ENCODE measurements around the gene DLG1.

The DLG1 gene

DNA sequence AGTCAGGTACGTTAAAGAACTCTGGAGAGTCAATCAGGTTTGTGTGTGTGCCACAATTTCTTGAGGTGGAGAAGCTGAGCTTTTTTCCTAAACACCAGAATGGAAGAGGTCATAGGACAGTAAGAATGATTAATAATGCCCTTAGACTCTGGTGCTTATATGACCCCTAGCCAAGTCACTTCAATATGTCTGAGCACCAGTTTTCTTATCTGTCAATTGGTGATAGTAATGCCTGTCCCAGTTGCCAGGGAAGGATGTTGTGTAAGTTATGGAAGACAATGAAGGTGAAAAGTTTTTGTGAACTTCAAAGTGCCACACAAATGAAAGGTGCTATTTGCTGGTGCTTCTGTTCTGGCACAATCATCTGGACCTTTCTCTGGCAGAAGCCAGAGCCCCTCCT lies 22.2 kb upstream of the DLG1 start:
- H3K27ac ChIP-seq = no peak overlapping the region
- DNase-seq (ENCODE audit: low read depth, low spot score) = no peak

DNA sequence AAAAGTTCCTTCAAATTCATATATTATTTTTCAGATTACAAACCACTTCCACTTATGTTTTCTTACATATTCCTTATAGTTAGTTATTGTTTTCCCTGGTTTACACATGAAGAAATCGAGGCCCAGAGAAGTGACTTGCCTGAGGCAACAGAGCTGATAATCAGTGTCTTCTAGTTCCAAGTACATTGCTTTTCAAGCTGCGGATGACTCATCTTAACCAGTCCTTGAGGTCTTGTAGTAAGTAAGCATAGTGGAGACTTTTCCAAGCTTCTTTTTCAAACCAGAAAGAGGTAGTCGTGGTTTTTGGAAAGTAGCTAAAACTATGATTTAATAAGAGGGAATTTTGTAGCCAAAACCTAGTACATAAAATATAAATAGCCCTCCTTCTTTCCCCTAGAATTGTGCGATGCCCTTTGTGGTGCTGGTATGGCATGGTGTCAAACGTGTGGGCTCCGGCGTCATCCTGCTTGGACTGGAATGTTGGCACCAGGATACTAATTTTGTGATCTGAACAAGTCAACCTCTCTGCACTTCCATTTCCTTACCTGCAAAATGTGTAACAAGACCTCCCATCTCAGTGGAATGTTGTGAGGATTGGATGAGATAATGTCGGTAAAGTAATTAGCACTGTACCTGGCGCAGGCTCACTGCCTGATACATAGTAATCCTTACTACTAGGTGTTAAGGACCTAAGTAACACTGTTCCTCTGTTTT lies 19.0 kb upstream of the DLG1 start:
- peak overlapping the region; percentile 64 for H3K27ac ChIP-seq
- peak; percentile 72 for DNase-seq (ENCODE audit: low read depth, low spot score)

DNA sequence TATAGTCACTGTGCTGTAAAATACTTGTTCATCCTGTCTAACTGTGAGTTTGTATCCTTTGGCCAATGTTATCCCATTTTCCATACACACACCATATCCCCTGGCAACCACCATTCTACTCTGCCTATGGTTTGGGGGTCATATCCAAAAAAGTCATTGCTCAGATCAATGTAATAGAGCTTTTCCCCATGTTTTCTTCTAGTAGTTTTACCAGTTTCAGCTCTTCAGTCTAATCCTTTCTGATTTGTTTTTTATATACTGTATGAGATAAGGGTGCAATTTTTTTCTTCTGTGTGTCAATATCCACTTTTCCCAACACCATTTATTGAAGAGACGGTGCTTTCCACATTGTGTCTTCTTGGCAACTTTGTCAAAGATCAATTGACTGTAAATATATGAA lies 14.0 kb upstream of the DLG1 start:
- no peak for DNase-seq (ENCODE audit: low read depth, low spot score)
- no peak overlapping the region for H3K27ac ChIP-seq

DNA sequence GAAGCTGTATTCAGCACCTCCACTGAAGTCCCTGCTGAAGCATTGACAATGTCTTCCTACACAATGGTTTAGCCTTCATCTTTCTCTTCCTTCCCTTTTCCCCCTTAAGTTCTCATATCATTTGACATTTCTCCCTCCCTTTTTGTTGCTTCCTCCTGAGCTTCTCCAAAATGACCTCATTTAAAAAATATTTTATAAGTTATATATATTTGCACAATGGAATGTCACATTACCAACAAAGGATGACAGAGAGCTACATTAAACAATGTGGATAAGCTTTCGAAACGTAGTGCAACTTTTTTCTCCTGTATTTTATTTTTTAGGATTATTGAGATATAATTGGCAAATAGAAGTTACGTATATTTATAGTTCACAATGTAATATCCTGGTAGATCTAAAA lies 13.2 kb upstream of the DLG1 start:
- no peak overlapping the region for H3K27ac ChIP-seq
- no peak for DNase-seq (ENCODE audit: low read depth, low spot score)

DNA sequence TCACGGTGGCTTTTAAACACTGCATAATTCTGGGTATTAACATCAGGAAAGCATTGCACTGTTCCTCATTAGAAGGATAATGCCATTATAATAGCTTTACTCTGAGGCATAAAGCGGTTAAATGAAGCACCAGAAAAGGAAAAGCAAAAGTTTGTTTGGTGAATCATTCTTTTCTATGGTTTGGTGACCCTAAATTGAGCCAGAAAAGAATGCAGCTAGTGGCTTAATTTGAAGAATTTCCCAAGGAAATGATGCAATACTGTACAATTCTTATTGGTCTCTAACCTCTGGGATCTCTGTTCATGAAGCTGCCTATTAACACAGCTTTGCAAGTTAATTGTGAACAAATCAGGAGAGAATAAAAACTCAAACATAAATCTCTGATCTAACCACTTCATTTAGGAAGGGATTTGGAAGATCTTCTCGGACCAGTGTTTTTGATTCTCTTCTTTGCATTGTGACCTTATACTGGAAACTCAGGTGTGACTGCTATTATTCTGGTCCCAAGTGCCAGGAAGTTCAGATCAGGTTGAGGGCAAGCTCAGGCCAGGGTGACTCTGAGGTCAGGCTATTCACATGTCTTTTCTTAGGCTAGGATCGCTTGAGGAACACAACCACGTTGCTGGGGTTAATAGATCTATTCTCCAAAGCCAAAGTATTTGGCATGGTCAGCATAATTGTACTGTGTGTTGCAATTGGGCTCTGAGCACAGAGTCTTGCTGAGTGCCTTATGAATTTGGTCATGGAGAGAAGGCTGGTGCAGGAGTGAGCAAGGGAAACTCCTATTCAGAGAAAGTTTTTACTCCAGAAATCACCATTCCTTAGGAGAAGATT lies 11.3 kb upstream of the DLG1 start:
- no peak for DNase-seq (ENCODE audit: low read depth, low spot score)
- peak overlapping the region; percentile 93 for H3K27ac ChIP-seq

DNA sequence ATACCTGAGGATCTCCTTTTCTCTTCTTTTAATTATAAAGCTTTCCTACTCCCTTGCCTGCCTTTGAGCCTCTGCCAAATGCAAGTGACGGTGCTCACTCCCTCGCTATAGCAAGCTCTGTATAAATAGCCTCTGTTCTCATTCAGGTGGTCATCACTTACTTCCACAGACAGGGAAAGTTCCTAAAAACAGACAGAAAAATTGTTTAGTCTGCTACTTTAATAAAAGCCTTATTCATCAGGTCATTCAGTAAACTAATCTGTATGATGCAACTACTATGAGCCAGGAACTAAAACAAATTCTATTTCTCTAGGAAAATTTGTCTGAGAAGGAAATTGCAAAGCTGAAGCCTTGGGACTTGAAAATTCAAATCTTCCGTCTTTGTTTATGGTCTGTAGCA lies 10.2 kb upstream of the DLG1 start:
- peak overlapping the region; percentile 93 for H3K27ac ChIP-seq
- no peak for DNase-seq (ENCODE audit: low read depth, low spot score)

DNA sequence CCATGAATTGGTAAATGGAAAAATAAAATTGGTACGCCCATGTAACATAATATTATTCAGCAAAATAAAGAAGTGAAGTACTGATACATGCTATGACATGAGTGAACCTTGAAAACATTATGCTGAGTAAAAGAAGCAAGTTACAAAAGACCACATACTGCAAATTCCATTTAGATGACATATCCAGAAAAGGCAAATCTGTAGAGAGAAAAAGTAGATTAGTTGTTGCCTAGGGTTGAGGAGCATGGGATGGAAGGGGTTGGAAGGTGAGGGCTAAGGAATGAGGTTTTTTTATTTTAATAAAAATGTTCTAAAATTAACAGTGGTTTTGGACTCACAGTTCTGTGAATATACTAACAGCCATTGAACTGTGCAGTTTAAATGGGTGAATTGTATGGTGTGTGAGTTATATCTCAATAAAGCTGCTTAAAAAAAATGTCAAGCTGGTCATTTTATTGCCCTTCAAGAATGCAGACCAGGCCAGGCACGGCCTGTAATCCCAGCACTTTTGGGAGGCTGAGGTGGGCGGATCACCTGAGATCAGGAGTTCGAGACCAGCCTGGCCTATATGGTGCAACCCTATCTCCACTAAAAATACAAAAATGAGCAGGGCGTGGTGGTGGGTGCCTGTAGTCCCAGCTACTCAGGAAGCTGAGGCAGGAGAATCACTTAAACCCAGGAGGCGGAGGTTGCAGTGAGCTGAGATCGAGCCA lies 8.1 kb upstream of the DLG1 start:
- DNase-seq (ENCODE audit: low read depth, low spot score) = no peak
- H3K27ac ChIP-seq = peak overlapping the region; percentile 93

DNA sequence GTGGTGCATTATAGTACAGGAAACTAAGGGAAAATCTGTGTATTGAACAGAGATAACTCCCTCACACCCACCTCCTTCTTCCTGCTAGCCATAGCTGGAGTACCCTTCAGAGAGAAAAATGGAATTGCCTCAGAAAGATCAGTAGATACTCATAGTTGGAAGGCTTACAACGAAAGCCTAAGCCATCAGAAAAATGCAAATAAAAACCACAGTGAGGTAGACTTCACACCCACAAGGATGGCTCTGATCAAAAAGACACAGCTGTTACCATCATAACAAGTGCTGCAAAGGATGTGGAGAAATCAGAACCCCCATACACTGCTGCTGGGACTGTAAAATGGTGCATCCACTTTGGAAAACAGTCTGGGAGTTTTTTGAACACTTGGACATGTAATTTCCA lies 7.4 kb upstream of the DLG1 start:
- DNase-seq (ENCODE audit: low read depth, low spot score) = no peak
- peak overlapping the region; percentile 93 for H3K27ac ChIP-seq

DNA sequence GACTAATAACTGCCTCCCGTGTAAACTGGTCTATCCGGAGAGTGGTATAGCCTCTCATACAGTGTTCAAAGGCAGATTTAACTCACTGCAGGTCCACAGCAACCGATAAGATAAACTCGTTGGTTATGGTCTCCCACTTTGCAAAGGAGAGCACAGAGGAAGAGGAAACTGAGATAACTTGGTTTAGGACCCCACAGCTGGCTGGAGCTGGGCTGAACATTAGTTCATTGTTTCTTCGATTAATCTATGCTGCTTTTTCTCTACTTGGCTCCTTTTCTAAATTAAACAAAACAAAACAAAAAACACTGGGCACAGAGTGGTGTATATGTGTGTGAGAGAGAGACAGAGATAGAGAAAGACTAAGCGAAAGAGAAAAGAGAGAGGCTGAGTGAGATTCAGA lies 5.0 kb upstream of the DLG1 start:
- no peak for DNase-seq (ENCODE audit: low read depth, low spot score)
- peak overlapping the region; percentile 49 for H3K27ac ChIP-seq

DNA sequence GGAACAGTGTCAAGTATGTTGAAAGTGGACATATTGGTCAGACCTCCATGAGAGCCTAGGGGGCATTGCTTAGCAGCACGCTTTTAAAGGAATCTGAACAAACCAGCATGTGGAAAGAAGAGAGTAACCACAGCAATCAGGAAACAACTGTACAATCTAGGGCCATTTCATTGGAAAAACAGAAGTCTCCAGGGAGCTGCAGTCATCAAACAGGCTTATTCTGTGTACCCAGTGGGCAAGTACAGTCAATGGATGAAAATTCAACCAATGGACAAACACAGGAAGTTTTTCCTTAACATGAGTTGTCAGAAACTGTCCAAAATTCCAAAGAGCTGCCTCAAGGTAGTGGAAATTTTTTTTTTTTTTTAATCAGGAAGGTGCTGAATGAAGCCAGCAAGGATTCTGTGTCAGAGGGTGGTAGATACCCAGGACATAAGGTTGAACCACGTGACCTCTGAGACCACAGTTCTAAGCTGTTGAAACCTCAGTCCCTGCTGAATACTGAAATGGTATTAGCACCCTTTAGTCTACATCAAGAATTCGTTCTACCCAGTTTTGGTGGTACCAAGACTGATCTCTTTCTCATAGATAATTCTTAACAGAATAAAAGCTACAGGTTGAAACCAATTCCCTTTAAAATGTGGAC lies 4.4 kb upstream of the DLG1 start:
- DNase-seq (ENCODE audit: low read depth, low spot score) = no peak
- H3K27ac ChIP-seq = peak overlapping the region; percentile 49

DNA sequence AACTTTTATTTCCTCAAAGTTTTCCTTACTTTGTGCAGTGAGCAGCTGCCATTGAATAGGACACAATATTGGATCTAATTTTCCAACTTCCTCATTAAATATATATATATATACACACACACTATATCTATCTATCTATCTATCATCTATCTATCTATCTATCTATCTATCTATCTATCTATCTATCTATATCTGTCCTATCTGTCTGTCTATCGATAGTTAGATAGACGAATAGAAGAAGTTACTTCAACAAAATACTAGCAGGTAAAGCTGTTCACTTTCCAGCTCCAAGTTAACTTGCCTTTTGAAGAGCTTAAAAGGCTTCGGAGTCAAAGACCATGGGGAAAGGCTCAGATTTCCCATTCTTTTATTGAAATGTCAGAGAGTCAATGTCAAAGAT lies 3.6 kb upstream of the DLG1 start:
- DNase-seq (ENCODE audit: low read depth, low spot score) = no peak
- H3K27ac ChIP-seq = peak overlapping the region; percentile 49

DNA sequence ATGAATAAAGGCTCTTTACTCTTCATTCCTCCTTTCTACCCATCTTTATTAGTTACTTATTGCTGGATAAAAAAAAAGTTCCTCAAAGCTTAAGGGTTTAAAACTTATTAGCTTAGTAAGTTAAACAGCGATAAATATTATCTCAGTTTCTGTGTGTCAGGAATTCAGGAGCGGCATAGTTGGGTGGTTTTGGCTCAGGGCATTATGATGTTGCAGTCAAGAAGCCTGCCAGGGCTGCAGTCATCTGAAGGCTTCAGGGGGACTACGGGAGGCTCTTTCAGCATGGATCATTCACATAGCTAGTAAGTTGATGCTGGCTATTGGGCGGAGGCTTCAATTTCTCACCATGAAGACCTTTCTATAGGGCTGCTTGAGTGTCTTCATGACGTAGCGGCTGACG lies 1.9 kb upstream of the DLG1 start:
- no peak for DNase-seq (ENCODE audit: low read depth, low spot score)

DNA sequence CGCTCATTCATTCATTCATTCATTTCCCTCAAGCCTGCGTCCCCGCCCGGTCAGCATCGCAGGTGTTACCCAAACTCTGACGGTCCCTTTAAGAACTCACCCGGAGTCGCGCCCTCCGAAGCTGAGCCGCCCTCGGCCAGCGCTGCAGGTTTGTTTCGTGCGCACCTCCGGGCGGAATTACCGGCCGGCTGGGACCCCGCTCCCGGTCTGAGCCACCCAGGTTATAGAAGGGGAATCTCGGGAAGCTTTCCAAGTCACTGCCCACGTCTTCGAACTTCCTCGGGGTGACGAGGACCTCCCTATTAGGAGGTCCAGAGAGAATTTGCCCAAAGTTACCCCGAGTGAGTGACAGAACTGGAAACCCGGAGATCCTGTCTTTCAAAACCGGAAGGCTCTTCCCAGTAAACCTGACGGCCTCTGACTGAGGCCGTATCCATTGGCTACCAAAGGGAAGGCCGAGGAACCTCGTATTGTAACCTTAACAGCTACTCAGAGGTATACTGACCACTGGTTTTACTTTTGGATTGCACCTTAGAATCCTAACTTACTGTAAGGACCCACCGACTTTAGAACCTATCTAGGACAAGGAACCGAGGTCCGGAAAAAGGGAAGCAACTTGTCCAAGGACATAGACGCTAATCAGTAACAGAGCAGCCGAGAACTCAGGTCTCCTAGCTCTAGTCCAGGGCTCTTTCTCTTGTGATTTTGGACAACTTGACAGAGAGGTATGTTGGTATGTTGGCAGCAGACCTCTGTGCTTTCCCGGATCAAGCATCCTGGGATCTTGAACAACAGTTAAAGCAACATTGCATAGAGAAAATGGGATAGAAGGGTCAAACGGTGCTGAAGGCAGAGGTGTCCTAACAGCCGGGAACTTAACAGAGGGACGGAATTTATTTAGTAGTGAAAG lies 788 bp upstream of the DLG1 start:
- no peak for DNase-seq (ENCODE audit: low read depth, low spot score)
- H3K27ac ChIP-seq = peak overlapping the region; percentile 95

More for the DNA sequence above, 1.9 kb upstream of the DLG1 start:
- peak overlapping the region; percentile 95 for H3K27ac ChIP-seq

DNA sequence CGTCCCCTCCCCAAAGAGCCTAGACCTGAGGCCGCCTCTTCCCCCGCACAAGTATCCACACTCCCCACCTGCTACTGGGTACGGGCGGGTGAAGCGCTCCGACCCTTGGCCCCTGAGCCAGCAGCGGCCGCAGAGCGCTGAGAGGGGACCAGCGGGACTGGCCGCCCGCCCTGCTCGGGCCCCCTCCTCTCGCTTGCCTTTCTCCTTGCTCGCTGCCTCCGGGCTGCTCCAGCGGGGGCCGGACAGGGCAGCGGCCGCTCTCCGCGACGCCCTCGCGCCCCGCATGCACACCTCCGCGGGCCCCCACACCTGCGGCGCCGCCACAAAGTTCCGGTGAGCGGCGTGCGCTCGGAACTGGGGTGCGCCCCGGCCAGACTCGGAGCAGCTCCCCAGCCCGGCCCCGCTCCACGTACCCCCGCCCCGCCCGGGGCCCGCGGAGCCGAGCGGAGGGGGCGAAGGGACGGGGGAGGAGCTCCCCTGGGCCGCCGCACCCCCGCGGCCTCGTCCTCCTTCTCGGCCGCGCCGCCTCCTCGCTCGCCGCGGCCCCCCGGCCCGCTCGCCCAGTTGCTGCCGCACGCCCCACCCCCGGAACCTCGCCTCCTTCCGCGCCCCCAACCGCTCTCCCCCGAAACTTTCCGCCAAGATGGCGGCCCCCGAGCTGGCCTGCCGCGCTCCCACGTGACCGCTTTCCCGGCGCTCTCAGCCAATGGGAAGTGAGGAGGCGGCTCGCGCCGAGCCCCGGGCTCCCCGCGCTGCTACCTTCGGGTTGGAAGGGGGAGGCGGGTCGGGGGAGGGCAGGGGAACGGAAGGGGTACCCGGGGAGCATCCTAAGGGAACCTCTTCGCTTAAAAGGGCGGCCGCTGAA lies 704 bp downstream of the DLG1 start:
- H3K27ac ChIP-seq = peak overlapping the region; percentile 95
- no peak for DNase-seq (ENCODE audit: low read depth, low spot score)

DNA sequence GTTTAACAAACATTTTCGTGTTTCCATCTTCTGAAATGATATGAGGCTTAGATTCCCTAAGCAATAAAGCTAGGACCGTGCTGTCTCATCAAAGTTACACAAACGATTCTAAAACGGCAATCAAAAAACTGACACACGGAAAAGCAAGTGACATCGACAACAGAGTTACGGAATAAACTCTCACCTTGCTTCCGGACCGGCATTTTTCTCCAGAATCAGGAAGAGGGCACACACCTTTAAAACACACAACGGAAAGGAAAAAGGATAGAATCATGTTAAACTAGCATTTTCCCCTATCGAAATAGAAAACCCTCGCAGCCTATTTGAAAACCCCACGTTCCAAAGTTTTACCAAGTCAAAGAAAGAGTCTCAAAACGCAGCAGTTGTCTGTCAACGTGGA lies 1.4 kb downstream of the DLG1 start:
- DNase-seq (ENCODE audit: low read depth, low spot score) = no peak
- peak overlapping the region; percentile 95 for H3K27ac ChIP-seq

DNA sequence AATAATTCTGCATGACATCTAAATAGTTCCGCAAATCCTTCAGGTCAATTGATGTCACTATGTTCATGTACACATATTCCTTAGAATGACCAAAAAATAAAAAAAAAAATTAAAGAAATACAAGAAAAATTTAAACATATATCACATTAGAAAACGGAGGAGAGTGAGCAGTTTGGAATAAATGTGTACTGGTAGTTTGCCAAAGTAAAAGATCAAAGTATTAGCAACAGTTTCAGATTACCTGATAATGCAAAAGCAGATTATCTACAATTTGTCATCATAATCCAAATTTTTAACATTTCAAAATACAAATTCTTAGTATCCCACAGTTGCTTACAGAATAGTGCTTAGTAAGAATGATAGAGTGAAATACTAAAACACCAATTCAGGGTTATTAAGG lies 1.9 kb downstream of the DLG1 start:
- DNase-seq (ENCODE audit: low read depth, low spot score) = no peak
- H3K27ac ChIP-seq = peak overlapping the region; percentile 95

DNA sequence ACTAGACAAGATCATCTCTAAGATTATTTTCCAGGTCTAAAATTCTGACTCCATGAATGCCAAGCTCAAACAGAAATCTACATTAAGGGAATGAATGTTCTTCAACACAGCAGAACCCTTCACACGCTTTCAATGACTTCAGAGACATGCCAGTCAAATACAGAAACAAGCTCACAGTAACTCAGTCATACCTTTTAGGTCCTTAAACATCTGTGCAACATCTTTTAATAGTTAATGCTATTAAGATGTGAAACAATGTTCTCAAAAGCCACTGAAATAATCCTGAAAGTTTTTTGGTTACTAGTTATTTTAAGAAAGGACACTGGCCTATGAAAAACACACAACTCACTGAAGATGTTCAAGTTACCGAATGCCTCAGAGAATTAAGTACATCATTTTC lies 2.5 kb downstream of the DLG1 start:
- DNase-seq (ENCODE audit: low read depth, low spot score) = no peak
- peak overlapping the region; percentile 95 for H3K27ac ChIP-seq

DNA sequence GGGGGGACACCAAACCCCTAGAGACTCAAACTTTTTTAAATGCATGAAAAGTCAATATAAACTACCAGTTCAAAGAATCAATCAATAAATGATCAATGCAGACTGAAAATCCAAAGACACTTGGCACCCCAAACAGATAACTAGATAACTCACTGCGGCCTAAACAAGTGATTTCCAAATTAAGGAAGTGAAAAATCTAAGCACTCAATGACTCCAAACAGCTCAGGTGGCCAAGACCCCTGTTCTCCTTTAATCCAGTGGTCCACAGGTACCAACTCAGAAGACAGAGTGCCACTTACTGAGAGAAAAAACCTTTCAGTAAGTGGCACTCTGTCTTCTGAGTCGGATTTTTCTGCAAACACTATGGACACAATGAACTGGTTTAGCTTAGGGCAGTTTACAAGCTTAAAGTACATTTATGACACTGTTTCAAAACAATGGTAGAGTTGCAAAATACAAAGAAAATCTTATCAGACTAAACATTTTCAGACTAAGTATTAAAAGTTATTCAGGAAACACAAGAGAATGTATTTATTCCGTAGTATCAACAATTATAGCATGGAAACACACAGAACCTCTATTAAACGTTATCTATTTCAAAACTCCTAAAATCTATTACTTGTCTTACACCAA lies 4.7 kb downstream of the DLG1 start:
- DNase-seq (ENCODE audit: low read depth, low spot score) = no peak
- H3K27ac ChIP-seq = peak overlapping the region; percentile 66

Measured in epithelial cell of prostate (primary cell).